B cell (primary cell): ENCODE results near the gene CPNE4.

ENCODE experiments used
- CTCF ChIP-seq: fragments of 200-600 bp; IDR thresholded peaks from one replicate; pipeline ENCODE4 v1.8.0; 2022; ENCODE audit warnings: antibody characterized with exemption, mild to moderate bottlenecking
- EZH2 ChIP-seq: IDR thresholded peaks from 2 replicates; pipeline ENCODE4 v1.6.1; 2012; ENCODE audit warnings: borderline replicate concordance, low read depth, mild to moderate bottlenecking, moderate library complexity, low read length; ENCODE audit not compliant: insufficient read depth, poor library complexity, severe bottlenecking

DNA sequence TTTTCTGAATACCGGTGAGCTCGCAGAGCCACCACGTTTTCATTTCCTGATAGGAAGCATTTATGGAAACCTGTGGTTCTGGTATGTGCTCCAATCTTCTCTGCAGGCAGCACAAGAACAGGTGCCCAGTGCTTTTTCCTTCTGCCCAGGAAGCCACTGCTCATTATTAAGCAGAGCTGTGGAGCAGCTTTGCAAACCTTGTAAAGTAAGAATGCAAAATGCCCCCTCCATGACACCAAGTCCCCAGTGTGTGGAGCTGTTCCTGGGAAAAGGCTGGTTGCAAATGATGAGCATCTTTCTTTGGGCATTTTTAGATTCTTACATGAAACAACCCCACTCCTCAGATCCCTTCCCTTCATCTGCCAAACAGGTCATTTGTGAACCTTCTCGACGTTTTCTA, 466.4 kb downstream of the CPNE4 start:
- TF ChIP-seq CTCF (no peak), EZH2 (no peak)
